ENCODE measurements around the gene KCNIP4. TPM values are rescaled to one million over a fixed set of nuclear protein-coding genes. Genes with fewer than 3 reads are reported as not detected.

KCNIP4 gene
- total and polyA plus RNA-seq, 2 donors from 2014 or later, result 9.8 to 43.9 TPM

GRCh38 chr4:21552455-21552854, 396.1 kb downstream of the KCNIP4 start:
- Histone ChIP-seq H3K27ac (ENCODE audit: low read depth in 2 of 2, low read length in 2 of 2) (no peak overlapping the region), H3K36me3 (ENCODE audit: control insufficient read depth in 2 of 3, insufficient read depth in 3 of 3, low read length in 3 of 3) (no peaks in the 10 kb centered on the region), H3K9me3 (ENCODE audit: control insufficient read depth in 2 of 3, insufficient read depth in 1 of 3, low read length in 3 of 3) (no peaks in the 10 kb centered on the region), H3K27me3 (ENCODE audit: control insufficient read depth, insufficient read depth, low read length) (no peaks in the 10 kb centered on the region), H3K4me1 (ENCODE audit: control insufficient read depth in 2 of 3, insufficient read depth in 2 of 3, low read depth in 1 of 3, low read length in 3 of 3) (no peaks in the 10 kb centered on the region), H3K4me3 (ENCODE audit: low read length in 3 of 3) (no peak overlapping the region), H3K9ac (ENCODE audit: low read length in 3 of 3) (no peak overlapping the region)
- no peak for TF ChIP-seq CTCF (IDR thresholded peaks at IDR 0.05; ENCODE audit: borderline replicate concordance, extremely low read depth, insufficient read depth)
- DNase-seq, result no peak
- intact Hi-C loops (cut with DNase I), result no loop called here
- peak; percentile 38 for FAIRE-seq

GRCh38 chr4:21544955-21545354, 403.6 kb downstream of the KCNIP4 start:
- DNase-seq, result peak in 2 of 5 donors; percentile 35 to 54
- Histone ChIP-seq H3K27me3 (ENCODE audit: control insufficient read depth, insufficient read depth, low read length) (no peaks in the 10 kb centered on the region), H3K4me1 (ENCODE audit: control insufficient read depth in 2 of 3, insufficient read depth in 2 of 3, low read depth in 1 of 3, low read length in 3 of 3) (no peaks in the 10 kb centered on the region), H3K36me3 (ENCODE audit: control insufficient read depth in 2 of 3, insufficient read depth in 3 of 3, low read length in 3 of 3) (no peaks in the 10 kb centered on the region), H3K4me3 (ENCODE audit: low read length in 3 of 3) (peak overlapping the region in 1 of 3 donors; percentile 66), H3K27ac (ENCODE audit: low read depth in 2 of 2, low read length in 2 of 2) (peak overlapping the region; percentile 65 to 82), H3K9ac (ENCODE audit: low read length in 3 of 3) (no peak overlapping the region), H3K9me3 (ENCODE audit: control insufficient read depth in 2 of 3, insufficient read depth in 1 of 3, low read length in 3 of 3) (peaks cover 0 to 3% (median 0%) of the 10 kb centered on the region in 3 donors)
- no peak for FAIRE-seq
- TF ChIP-seq CTCF (IDR thresholded peaks at IDR 0.05; ENCODE audit: borderline replicate concordance, extremely low read depth, insufficient read depth), result no peak
- intact Hi-C loops (cut with DNase I), result no loop called here

- Histone ChIP-seq H3K4me3 (ENCODE audit: low read length in 3 of 3) (peak overlapping the region; percentile 59 to 81 (median 66)), H3K4me1 (ENCODE audit: control insufficient read depth in 2 of 3, insufficient read depth in 2 of 3, low read depth in 1 of 3, low read length in 3 of 3) (no peaks in the 10 kb centered on the region)
Measured at GRCh38 chr4:21544415-21544814, 404.2 kb downstream of the KCNIP4 start.

More at GRCh38 chr4:21544415-21544814, 404.2 kb downstream of the KCNIP4 start:
- no peak for TF ChIP-seq CTCF (IDR thresholded peaks at IDR 0.05; ENCODE audit: borderline replicate concordance, extremely low read depth, insufficient read depth)
- DNase-seq (peak in 4 of 5 donors; percentile 32 to 85 (median 58)), FAIRE-seq (peak; percentile 47)
- Histone ChIP-seq H3K27me3 (ENCODE audit: control insufficient read depth, insufficient read depth, low read length) (no peaks in the 10 kb centered on the region), H3K27ac (ENCODE audit: low read depth in 2 of 2, low read length in 2 of 2) (peak overlapping the region in 1 of 2 donors; percentile 82), H3K9ac (ENCODE audit: low read length in 3 of 3) (peak overlapping the region in 2 of 3 donors; percentile 36 to 65), H3K36me3 (ENCODE audit: control insufficient read depth in 2 of 3, insufficient read depth in 3 of 3, low read length in 3 of 3) (no peaks in the 10 kb centered on the region), H3K9me3 (ENCODE audit: control insufficient read depth in 2 of 3, insufficient read depth in 1 of 3, low read length in 3 of 3) (peaks cover 0 to 3% (median 0%) of the 10 kb centered on the region in 3 donors)
- intact Hi-C loops (cut with DNase I), result no loop called here

Data from kidney (tissue), 14 donors.